ENCODE data around the gene FHIT. TPM values are rescaled to one million over a fixed set of nuclear protein-coding genes. Genes with fewer than 3 reads are reported as not detected.

FHIT gene
- total and polyA plus RNA-seq, 4 donors: 2.1 to 14.7 (median 6.6) TPM

GRCh38 chr3:59982510-59982909, 1268.7 kb downstream of the FHIT start:
- H3K9me3 ChIP-seq (ENCODE audit: control insufficient read depth in 4 of 4, low read length in 3 of 4): no peaks in the 10 kb centered on the region
- no peak for TF ChIP-seq FOXA2 (IDR thresholded peaks at IDR 0.05)
- no peaks in the 10 kb centered on the region for H3K27me3 ChIP-seq (ENCODE audit: control insufficient read depth in 4 of 4, insufficient read depth in 4 of 4, low read length in 3 of 4)
- H3K36me3 ChIP-seq (ENCODE audit: control insufficient read depth in 4 of 4, insufficient read depth in 3 of 4, low read depth in 1 of 4, low read length in 3 of 4): no peaks in the 10 kb centered on the region
- no peak overlapping the region for H3K9ac ChIP-seq (ENCODE audit: low read depth in 1 of 2, low read length in 2 of 2)
- DNase-seq (ENCODE audit: low spot score): no peak
- 81% methylated on average over 3 of the region's 3 CpGs for WGBS
- no peak overlapping the region for H3K27ac ChIP-seq (ENCODE audit: low read depth in 1 of 2, low read length in 2 of 2)
- H3K4me1 ChIP-seq (ENCODE audit: control insufficient read depth in 4 of 4, insufficient read depth in 4 of 4, low read length in 3 of 4): no peaks in the 10 kb centered on the region
- no peak overlapping the region for H3K4me3 ChIP-seq (ENCODE audit: low read depth in 1 of 3, low read length in 3 of 3)

GRCh38 chr3:59981377-59981776, 1269.9 kb downstream of the FHIT start:
- no peak overlapping the region for H3K27ac ChIP-seq (ENCODE audit: low read depth in 1 of 2, low read length in 2 of 2)
- H3K4me1 ChIP-seq (ENCODE audit: control insufficient read depth in 4 of 4, insufficient read depth in 4 of 4, low read length in 3 of 4): no peaks in the 10 kb centered on the region
- H3K9ac ChIP-seq (ENCODE audit: low read depth in 1 of 2, low read length in 2 of 2): no peak overlapping the region
- no peaks in the 10 kb centered on the region for H3K36me3 ChIP-seq (ENCODE audit: control insufficient read depth in 4 of 4, insufficient read depth in 3 of 4, low read depth in 1 of 4, low read length in 3 of 4)
- 89% methylated on average over 6 of the region's 6 CpGs for WGBS
- no peak for DNase-seq (ENCODE audit: low spot score)
- H3K27me3 ChIP-seq (ENCODE audit: control insufficient read depth in 4 of 4, insufficient read depth in 4 of 4, low read length in 3 of 4): no peaks in the 10 kb centered on the region
- no peak overlapping the region for H3K4me3 ChIP-seq (ENCODE audit: low read depth in 1 of 3, low read length in 3 of 3)
- TF ChIP-seq ATF3 (IDR thresholded peaks at IDR 0.05): no peak
- TF ChIP-seq MAX (IDR thresholded peaks at IDR 0.05): no peak
- H3K9me3 ChIP-seq (ENCODE audit: control insufficient read depth in 4 of 4, low read length in 3 of 4): no peaks in the 10 kb centered on the region

GRCh38 chr3:59980576-59980975, 1270.7 kb downstream of the FHIT start:
- no peak overlapping the region for H3K27ac ChIP-seq (ENCODE audit: low read depth in 1 of 2, low read length in 2 of 2)
- no peaks in the 10 kb centered on the region for H3K36me3 ChIP-seq (ENCODE audit: control insufficient read depth in 4 of 4, insufficient read depth in 3 of 4, low read depth in 1 of 4, low read length in 3 of 4)
- no peaks in the 10 kb centered on the region for H3K27me3 ChIP-seq (ENCODE audit: control insufficient read depth in 4 of 4, insufficient read depth in 4 of 4, low read length in 3 of 4)
- no peaks in the 10 kb centered on the region for H3K4me1 ChIP-seq (ENCODE audit: control insufficient read depth in 4 of 4, insufficient read depth in 4 of 4, low read length in 3 of 4)
- H3K9ac ChIP-seq (ENCODE audit: low read depth in 1 of 2, low read length in 2 of 2): no peak overlapping the region
- TF ChIP-seq HNF4G (IDR thresholded peaks at IDR 0.05): no peak
- no peak for TF ChIP-seq JUND (IDR thresholded peaks at IDR 0.05)
- no peak for TF ChIP-seq EGR1 (IDR thresholded peaks at IDR 0.05; ENCODE audit: low read depth in 2 of 2)
- no peak for TF ChIP-seq CTCF (IDR thresholded peaks at IDR 0.05; ENCODE audit: low read depth, low read length, missing input control)
- TF ChIP-seq ATF3 (IDR thresholded peaks at IDR 0.05): no peak
- no peak for TF ChIP-seq RXRA (IDR thresholded peaks at IDR 0.05)
- TF ChIP-seq FOXA1 (IDR thresholded peaks at IDR 0.05): no peak
- no peak for TF ChIP-seq MAX (IDR thresholded peaks at IDR 0.05)
- TF ChIP-seq HNF4A (conservative IDR thresholded peaks at IDR 0.05): no peak
- TF ChIP-seq ZBTB33 (IDR thresholded peaks at IDR 0.05): no peak
- no peak for TF ChIP-seq FOXA2 (IDR thresholded peaks at IDR 0.05)
- no peak for TF ChIP-seq SP1 (IDR thresholded peaks at IDR 0.05)
- H3K4me3 ChIP-seq (ENCODE audit: low read depth in 1 of 3, low read length in 3 of 3): no peak overlapping the region
- 22% methylated on average over 2 of the region's 2 CpGs for WGBS
- DNase-seq (ENCODE audit: low spot score): no peak
- H3K9me3 ChIP-seq (ENCODE audit: control insufficient read depth in 4 of 4, low read length in 3 of 4): no peaks in the 10 kb centered on the region

Measured in liver (tissue), 9 donors.